PC-3 (cell line): ENCODE results near the gene AANAT. TPM values are rescaled to one million over a fixed set of nuclear protein-coding genes. Genes with fewer than 3 reads are reported as not detected.
"Not testable (repeated sequence)": the region's sequence is repeated elsewhere in the genome, so short reads cannot be mapped to it uniquely, and the experiment has no call there.

Experiments
- ATAC-seq: fragments of 200-7000 bp; cut with Tn5 transposase; 2 replicates; pipeline ENCODE4 v1.9.1; 2020; ENCODE audit warnings: mild to moderate bottlenecking, moderate library complexity
- BruUV-seq: library from RNA; stranded (reverse); fragments of 400-500 nt; replicated peaks from 2 replicates; lab custom pipeline; 2021; lab: Mats Ljungman, UMichigan
- CTCF ChIA-PET: fragments of 300-600 bp; sonication (Branson Sonifier 250); formaldehyde crosslinking; loops from one replicate; lab custom pipeline; 2022; ENCODE audit warnings: antibody characterized with exemption; lab: Charles Lee
- POLR2A ChIA-PET: fragments of 300-600 bp; sonication (Branson Sonifier 250); formaldehyde crosslinking; loops from one replicate; lab custom pipeline; 2022; ENCODE audit warnings: antibody characterized with exemption; ENCODE audit not compliant: unreplicated experiment; lab: Charles Lee
- DNase-seq: peaks from one replicate; pipeline ENCODE4 v3.0.0-alpha.2; 2015
- H2AFZ ChIP-seq: fragments of 300-600 bp; sonication (generic); 2 replicates; pipeline ENCODE4 v1.6.0; 2016; ENCODE audit warnings: antibody characterized with exemption, low read length
- H3F3A ChIP-seq: fragments of 300-600 bp; sonication (generic); one replicate; pipeline ENCODE4 v1.6.0; 2017; ENCODE audit warnings: antibody characterized with exemption, low read length, control low read depth, mild to moderate bottlenecking; ENCODE audit not compliant: unreplicated experiment
- H3K27ac ChIP-seq: fragments of 300-600 bp; sonication (generic); 2 replicates; pipeline ENCODE4 v1.5.1; 2016; ENCODE audit warnings: mild to moderate bottlenecking, low read length
- H3K27me3 ChIP-seq: fragments of 300-600 bp; sonication (generic); 2 replicates; pipeline ENCODE4 v1.6.1; 2016; ENCODE audit warnings: low read length, mixed read lengths
- H3K36me3 ChIP-seq: fragments of 300-600 bp; sonication (generic); 2 replicates; pipeline ENCODE4 v1.6.1; 2016; ENCODE audit warnings: low read depth, mixed run types, low read length, mixed read lengths
- H3K4me1 ChIP-seq: fragments of 300-600 bp; sonication (generic); 2 replicates; pipeline ENCODE4 v1.5.1; 2016; ENCODE audit warnings: low read length; ENCODE audit not compliant: insufficient read depth
- H3K4me2 ChIP-seq: fragments of 300-600 bp; sonication (generic); 2 replicates; pipeline ENCODE4 v1.6.0; 2016; ENCODE audit warnings: low read length
- H3K4me3 ChIP-seq: fragments of 300-600 bp; sonication (generic); 2 replicates; pipeline ENCODE4 v1.5.1; 2016; ENCODE audit warnings: mild to moderate bottlenecking, low read length, mixed read lengths
- H3K79me2 ChIP-seq: fragments of 300-600 bp; sonication (generic); 2 replicates; pipeline ENCODE4 v1.6.1; 2017; ENCODE audit warnings: low read length, mixed read lengths
- H3K9ac ChIP-seq: fragments of 300-600 bp; sonication (generic); 2 replicates; pipeline ENCODE4 v1.6.0; 2016; ENCODE audit warnings: mild to moderate bottlenecking, low read length
- H3K9me2 ChIP-seq: fragments of 300-600 bp; sonication (generic); replicated peaks from 2 replicates; pipeline ENCODE4 v1.6.1; 2016; ENCODE audit warnings: mixed run types, low read length, mixed read lengths
- H3K9me3 ChIP-seq: fragments of 300-600 bp; sonication (generic); 2 replicates; pipeline ENCODE4 v1.6.1; 2016; ENCODE audit warnings: low read length, mixed read lengths
- H4K20me1 ChIP-seq: fragments of 300-600 bp; sonication (generic); 2 replicates; pipeline ENCODE4 v1.6.1; 2016; ENCODE audit warnings: low read length, mixed read lengths
- EZH2 ChIP-seq: fragments of 300-600 bp; sonication (generic); IDR thresholded peaks from one replicate; pipeline ENCODE4 v1.6.1; 2017; ENCODE audit warnings: antibody characterized with exemption, mild to moderate bottlenecking, low read length; ENCODE audit not compliant: unreplicated experiment
- EZH2phosphoT487 ChIP-seq: fragments of 300-600 bp; sonication (generic); IDR thresholded peaks from 2 replicates; pipeline ENCODE4 v1.6.1; 2018; ENCODE audit warnings: mild to moderate bottlenecking, antibody characterized with exemption, low read length, borderline replicate concordance
- intact Hi-C: fragments of 100-400 bp; cut with micrococcal nuclease; formaldehyde crosslinking; loops from 2 replicates; pipeline ENCODE4 v1.9.0; 2023
- total RNA-seq: library from RNA; depleted of rRNA; stranded (reverse); fragments of >200 nt; gene quantifications from 2 replicates; pipeline ENCODE4 v1.2.3, GENCODE V29; 2014
- TF ChIP-seq, protein P1 (sequence below): fragments of 300-600 bp; sonication (generic); conservative IDR thresholded peaks from 2 replicates; pipeline ENCODE4 v1.5.1; 2017; ENCODE audit warnings: antibody characterized with exemption, low read depth, mild to moderate bottlenecking, low read length

The AANAT gene
- total RNA-seq, 1 experiment from 2014 or later, result not detected

DNA sequence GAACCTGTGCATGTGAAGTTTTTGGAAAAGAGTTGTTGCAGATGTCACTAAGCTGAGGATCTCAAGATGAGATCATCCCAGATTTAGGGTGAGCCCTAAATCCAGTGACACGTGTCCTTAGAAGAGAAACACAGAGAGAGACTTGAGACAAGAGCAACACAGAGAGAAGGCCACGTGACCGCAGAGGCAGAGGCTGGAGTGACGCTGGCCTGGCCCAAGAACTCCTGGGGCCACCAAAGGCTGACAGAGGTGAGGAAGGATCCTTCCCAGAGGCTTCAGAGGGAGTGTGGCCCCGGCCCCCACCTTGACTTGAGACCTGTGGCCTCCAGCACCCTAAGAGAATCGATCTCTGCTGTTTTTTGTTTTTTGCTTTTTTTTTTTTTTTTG lies 45.9 kb downstream of the AANAT start:
- Histone ChIP-seq H3K9me2 (no peaks in the 10 kb centered on the region), H3K4me3 (no peak overlapping the region), H3K36me3 (no peaks in the 10 kb centered on the region), H3K9me3 (no peaks in the 10 kb centered on the region), H3K27ac (no peak overlapping the region), H3K79me2 (no peaks in the 10 kb centered on the region), H2AFZ (no peak overlapping the region), H3F3A (no peaks in the 10 kb centered on the region), H3K4me2 (no peak overlapping the region), H4K20me1 (no peaks in the 10 kb centered on the region), H3K27me3 (no peaks in the 10 kb centered on the region), H3K9ac (no peak overlapping the region), H3K4me1 (no peaks in the 10 kb centered on the region)
- TF ChIP-seq EZH2 (no peak), EZH2phosphoT487 (no peak)
- TF ChIP-seq, protein P1, sequence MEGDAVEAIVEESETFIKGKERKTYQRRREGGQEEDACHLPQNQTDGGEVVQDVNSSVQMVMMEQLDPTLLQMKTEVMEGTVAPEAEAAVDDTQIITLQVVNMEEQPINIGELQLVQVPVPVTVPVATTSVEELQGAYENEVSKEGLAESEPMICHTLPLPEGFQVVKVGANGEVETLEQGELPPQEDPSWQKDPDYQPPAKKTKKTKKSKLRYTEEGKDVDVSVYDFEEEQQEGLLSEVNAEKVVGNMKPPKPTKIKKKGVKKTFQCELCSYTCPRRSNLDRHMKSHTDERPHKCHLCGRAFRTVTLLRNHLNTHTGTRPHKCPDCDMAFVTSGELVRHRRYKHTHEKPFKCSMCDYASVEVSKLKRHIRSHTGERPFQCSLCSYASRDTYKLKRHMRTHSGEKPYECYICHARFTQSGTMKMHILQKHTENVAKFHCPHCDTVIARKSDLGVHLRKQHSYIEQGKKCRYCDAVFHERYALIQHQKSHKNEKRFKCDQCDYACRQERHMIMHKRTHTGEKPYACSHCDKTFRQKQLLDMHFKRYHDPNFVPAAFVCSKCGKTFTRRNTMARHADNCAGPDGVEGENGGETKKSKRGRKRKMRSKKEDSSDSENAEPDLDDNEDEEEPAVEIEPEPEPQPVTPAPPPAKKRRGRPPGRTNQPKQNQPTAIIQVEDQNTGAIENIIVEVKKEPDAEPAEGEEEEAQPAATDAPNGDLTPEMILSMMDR, result no peak
- intact Hi-C loops, result no loop called here
- no peak for ATAC-seq
- BruUV-seq, result no TSS peak
- ChIA-PET CTCF (interaction anchor here (0.7 kb wide), 1 partner anchor 65 kb away, joined by 7 read pairs; no protein-coding TSS in a partner anchor), POLR2A (interaction anchor here (0.5 kb wide), 1 partner anchor 55 kb away, joined by 5 read pairs; no protein-coding TSS in a partner anchor)
- no peak for DNase-seq

GRCh38 chr17:76514355-76514754 lies 47.0 kb downstream of the AANAT start:
- POLR2A ChIA-PET, H3K4me1 ChIP-seq, H3K9me3 ChIP-seq, H3F3A ChIP-seq, ATAC-seq, CTCF ChIA-PET, H3K9ac ChIP-seq, intact Hi-C loops, H3K79me2 ChIP-seq, H3K27ac ChIP-seq, H2AFZ ChIP-seq, H3K4me3 ChIP-seq, H3K4me2 ChIP-seq, BruUV-seq, H3K27me3 ChIP-seq, H3K36me3 ChIP-seq, DNase-seq, H3K9me2 ChIP-seq, H4K20me1 ChIP-seq: not testable (repeated sequence)

DNA sequence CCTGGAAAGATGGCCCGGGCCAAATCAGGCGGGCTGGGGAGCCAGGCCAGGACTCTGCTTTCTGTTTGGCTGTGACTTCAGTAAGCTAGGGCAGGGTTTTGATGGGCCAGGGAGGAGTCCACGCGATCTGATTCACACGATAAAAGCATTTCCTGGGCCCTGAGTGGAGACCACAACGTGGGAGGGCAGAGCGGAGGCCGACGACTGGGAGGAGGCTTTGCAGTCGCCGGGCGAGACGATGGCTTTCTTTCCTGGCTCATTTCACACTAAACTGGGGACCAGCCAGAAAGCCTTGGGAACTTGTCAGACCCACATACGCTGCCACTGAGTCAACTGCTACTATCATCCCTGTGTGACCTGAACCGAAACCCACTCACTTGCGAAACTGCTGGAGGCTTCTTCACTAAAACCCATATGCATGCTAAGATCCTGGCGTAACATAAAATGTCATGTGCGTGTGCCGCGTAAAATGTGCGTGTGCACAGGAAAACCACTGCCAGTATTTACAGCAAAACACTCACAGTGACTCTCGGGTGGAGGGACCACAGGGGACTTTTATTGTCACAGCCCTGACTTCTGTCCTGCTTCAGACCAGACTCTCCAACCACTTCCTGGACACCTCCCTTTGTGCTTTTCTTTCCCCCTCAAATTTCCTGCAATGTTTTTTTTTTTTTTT lies 48.0 kb downstream of the AANAT start:
- ATAC-seq (no peak), DNase-seq (no peak)
- Histone ChIP-seq H3K9ac (no peak overlapping the region), H2AFZ (no peak overlapping the region), H4K20me1 (no peaks in the 10 kb centered on the region), H3K9me2 (no peaks in the 10 kb centered on the region), H3K36me3 (no peaks in the 10 kb centered on the region), H3K4me2 (no peak overlapping the region), H3K79me2 (no peaks in the 10 kb centered on the region), H3K4me3 (no peak overlapping the region), H3K27me3 (no peaks in the 10 kb centered on the region), H3F3A (no peaks in the 10 kb centered on the region), H3K27ac (no peak overlapping the region), H3K4me1 (no peaks in the 10 kb centered on the region), H3K9me3 (no peaks in the 10 kb centered on the region)
- ChIA-PET CTCF (interaction anchor here (0.7 kb wide), 1 partner anchor 50 kb away, joined by 5 read pairs; no protein-coding TSS in a partner anchor), POLR2A (interaction anchor here (0.6 kb wide), 1 partner anchor 142 kb away, joined by 7 read pairs; no protein-coding TSS in a partner anchor)
- intact Hi-C loops, result no loop called here
- no TSS peak for BruUV-seq
- TF ChIP-seq, protein P1, result no peak
- TF ChIP-seq EZH2 (no peak), EZH2phosphoT487 (no peak)
